Eye (tissue), 1 donor: ENCODE data around the gene PRPF38A.

Experiments used
- DNase-seq: peaks from one replicate; pipeline ENCODE4 v3.0.0-alpha.2; 2015

PRPF38A gene

DNA sequence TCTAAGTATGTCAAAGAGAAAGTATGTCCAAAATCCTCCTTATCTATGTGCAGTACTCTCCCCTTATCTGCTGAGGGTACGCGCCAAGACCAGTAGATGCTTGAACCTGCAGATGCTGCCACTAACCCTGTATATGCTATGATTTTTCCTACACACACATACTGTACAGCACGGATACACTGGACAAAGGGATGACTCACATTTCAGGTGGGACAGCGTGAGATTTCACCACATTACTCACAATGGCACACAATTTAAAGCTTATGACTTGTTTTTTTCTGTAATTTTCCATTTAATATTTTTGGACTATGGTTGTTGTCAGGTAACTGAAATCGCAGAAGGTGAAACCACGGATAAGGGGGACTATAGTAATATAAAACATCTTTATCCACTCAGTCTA, 4.3 kb upstream of the PRPF38A start:
- no peak for DNase-seq

DNA sequence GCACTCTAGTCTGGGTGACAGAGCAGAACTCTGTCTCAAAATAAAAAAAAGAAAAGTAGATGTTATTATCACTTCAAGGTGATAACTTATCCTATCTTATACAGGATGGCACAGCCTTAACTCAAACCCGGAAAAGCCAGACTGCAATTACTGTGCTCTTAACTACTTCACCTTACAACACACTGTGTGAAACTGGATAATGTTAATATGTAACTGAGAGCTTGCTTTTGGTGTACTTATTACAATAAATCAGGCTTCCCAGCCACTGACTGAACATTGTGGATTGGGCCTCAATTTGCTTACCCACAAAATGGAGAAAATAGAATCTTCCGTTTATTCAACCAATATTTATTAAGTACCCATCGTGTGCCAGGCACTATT, 1.6 kb upstream of the PRPF38A start:
- DNase-seq: no peak

GRCh38 chr1:52403566-52404115, 761 bp upstream of the PRPF38A start:
- no peak for DNase-seq

GRCh38 chr1:52404975-52405338, 555 bp downstream of the PRPF38A start:
- no peak for DNase-seq

GRCh38 chr1:52413410-52413989, 9.1 kb downstream of the PRPF38A start:
- no peak for DNase-seq

GRCh38 chr1:52414942-52415341, 10.5 kb downstream of the PRPF38A start:
- DNase-seq: no peak

DNA sequence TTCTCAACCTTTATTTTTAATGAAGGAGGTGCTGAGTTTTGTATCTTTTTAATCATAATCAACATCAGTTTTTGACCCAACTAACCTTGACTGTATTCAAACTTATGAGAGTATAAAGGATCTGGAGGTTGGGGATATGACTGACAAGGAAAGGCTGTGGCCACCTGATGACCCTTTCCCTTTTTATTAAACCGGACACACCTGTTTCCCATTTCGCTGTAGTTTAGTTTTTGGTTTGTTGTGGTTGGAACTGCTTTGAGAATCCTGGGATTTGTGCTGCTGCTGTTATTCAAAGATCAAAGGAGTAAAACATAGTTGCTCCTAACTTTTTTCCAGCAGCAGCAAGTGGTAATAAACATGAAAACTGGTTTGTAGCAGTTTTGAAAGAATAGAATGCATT, 12.4 kb downstream of the PRPF38A start:
- no peak for DNase-seq

GRCh38 chr1:52420713-52421112, 16.3 kb downstream of the PRPF38A start:
- DNase-seq: no peak

DNA sequence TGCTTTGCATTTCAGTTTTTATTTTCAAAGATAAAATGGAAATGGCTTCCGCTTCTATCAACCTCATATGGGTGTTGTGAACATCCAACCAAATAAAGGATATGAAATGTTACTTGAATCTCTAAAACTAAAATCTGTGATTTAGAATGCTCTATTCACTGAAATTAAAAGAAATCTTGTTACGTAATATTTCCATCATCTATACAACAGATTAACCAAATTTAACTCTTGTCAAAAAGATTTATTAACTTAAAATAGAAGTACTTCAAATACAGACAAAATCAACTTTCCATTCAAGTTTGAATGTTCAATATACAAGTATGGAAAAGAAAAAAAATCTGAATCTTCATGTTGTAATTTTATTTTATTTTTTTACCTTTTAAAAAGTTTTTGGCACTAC, 18.7 kb downstream of the PRPF38A start:
- no peak for DNase-seq

GRCh38 chr1:52423771-52424170, 19.4 kb downstream of the PRPF38A start:
- no peak for DNase-seq

DNA sequence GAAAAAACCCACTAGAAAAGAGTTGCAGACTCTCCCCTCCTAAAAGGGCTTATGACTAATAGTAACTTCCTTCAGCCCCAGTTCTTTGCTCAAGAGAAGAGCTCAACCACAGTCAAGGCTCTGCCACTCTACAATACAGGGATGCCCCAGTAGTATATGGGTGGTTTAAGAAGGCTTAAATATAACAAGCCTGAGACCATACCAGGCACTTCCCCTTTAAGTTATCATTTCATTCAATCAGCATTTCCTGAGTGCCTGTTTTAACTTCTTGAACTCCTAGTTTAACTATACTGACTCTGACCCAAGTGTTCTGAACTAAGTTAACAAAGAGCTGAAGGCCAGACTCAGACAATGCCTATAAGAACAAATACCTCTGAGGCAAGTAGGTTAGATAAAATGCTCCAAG, 19.8 kb downstream of the PRPF38A start:
- DNase-seq: no peak

DNA sequence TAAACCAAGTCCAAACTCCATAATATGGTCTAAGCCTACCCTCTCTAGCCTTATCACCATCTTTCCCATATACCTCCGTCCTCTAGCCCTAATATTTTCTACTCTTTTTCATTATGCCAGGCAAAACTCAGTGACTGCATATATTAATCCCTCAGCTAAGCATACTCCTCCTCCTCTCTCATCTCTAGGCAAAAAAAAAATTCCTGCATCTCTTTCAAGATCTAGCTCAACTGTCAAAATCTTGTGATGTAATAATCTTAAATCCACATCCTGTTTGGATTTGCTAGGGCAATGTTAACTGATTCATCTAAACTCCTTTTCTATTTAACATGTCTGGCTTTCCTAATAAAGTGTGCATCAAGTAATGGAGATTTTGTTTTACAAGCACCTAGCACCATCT, 20.4 kb downstream of the PRPF38A start:
- DNase-seq: no peak

- no peak for DNase-seq
Observed at GRCh38 chr1:52426371-52426770, 22.0 kb downstream of the PRPF38A start.

DNA sequence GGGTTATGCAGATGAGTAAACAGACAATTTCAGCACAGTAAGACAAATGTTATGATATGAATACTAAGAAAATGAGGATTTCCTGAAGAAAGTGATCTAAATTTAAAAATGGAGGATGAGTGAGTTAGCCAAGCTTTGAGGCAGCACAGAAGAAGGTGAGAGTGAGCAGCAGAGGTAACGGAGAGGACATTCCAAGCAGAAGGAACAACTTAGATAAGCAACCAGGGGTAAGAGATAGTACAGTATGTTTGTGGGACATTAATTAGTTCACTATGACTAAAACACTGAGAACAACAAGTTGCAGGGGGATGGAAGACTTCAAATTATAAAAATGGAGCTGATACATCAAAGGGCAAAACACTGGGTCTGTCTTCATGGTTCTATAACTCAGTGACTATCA, 22.8 kb downstream of the PRPF38A start:
- DNase-seq: no peak

DNA sequence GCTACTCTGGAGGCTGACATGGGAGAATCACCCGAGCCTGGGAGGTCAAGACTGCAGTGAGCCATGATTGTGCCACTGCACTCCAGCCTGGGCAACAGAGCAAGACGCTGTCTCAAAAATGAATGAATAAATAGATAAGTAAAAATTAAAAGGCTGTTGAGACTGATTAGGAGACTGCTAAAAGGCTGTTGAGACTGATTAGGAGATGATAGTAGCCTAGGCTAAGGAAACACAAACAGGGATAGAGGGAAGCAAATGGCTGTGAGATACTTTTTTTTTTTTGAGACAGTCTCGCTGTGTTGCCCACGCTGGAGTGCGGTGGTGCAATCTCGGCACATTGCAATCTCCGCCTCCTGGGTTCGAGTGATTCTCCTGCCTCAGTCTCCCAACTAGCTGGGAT, 28.4 kb downstream of the PRPF38A start:
- DNase-seq: no peak

GRCh38 chr1:52435211-52435610, 30.8 kb downstream of the PRPF38A start:
- DNase-seq: no peak

GRCh38 chr1:52435650-52436049, 31.2 kb downstream of the PRPF38A start:
- DNase-seq: no peak

GRCh38 chr1:52436817-52437216, 32.4 kb downstream of the PRPF38A start:
- no peak for DNase-seq

DNA sequence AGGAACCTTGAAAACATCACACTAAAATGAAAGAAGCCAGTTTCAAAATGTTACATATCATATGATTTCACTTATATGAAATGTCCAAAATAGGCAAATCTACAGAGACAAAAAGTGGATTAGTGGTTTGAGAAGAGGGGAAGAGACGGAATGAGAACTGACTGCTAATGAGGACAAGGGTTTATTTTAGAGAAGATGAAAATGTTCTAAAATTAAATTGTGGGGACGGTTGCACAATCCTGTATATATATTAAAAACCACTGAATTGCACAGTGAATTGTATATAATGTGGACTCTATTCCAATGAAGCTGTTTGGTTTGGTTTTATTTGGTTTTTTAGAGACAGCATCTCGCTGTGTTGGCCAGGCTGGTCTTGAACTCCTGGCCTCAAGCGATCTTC, 35.6 kb downstream of the PRPF38A start:
- DNase-seq: no peak

- DNase-seq: peak; percentile 28
Observed at GRCh38 chr1:52444463-52444862, 40.1 kb downstream of the PRPF38A start.

GRCh38 chr1:52454127-52454526, 49.7 kb downstream of the PRPF38A start:
- DNase-seq: no peak

DNA sequence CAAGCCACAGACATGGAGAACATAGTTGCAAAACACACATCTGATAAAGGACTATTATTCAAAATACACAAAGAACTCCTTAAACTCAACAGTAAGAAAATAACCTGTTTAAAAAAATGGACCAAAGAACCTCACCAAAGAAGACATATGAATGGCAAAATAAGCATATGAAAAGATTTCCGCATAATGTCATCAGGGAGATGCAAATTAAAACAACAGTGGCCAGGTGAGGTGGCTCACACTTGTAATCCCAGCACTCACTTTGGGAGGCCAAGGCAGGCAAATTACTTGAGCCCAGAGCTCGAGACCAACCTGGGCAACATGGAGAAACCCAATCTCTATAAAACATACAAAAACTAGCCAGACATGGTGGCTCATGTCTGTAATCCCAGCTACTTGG, 50.4 kb downstream of the PRPF38A start:
- DNase-seq: no peak

DNA sequence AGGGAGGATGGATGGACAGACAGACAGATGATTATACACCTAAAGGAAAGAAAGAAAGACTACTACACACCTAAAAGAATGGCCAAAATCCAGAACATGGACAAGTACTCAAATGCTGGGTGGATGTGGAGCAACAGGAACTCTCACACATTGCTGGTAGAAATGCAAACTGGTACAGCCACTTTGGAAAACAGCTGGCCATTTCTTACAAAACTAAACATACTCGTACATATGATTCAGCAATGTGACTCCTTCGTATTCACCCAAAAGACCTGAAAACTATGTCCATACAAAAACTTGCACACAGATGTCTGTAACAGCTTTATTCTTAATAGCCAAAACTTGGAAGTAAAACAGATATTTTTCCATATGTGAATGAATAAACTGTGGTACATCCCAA, 51.3 kb downstream of the PRPF38A start:
- no peak for DNase-seq

GRCh38 chr1:52460694-52461093, 56.3 kb downstream of the PRPF38A start:
- DNase-seq: no peak

DNA sequence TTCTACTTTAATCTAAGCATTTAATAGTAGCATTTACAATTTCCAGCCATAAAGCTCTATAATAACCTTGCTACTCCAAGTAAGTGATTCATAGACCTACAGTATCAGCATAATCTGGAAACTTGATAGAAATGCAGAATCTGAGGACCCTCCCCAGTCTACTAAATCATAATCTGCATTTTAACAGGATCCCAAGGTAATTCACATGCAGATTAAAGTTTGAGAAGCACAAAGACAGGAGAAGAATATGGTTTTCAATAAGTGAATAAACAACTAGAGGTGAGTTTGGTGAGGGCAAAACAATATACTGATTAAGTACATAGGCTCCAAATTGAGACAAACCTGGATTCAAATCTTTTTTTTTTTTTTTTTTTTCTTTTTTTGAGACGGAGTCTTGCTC, 57.4 kb downstream of the PRPF38A start:
- DNase-seq: no peak

DNA sequence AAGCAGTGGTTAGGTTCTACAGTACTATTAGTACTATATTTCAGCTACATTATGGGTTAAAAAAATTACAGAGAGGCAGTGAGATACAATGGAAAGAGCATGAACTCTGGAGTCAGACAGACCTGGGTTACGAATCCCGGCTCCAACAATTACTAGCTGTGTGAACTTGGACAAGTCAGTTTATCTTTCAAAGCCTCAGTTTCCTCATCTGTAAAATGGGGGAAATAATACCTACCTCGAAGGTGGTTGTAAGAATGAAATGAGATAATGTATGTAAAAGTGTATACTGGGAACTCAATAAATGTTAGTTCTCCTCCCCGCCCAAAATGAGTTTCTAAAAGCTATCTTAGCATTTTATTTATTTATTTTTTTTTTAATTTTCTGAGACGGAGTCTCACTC, 59.5 kb downstream of the PRPF38A start:
- no peak for DNase-seq
